Keratinocyte (primary cell): ENCODE measurements around the gene GTSF1L. TPM values are rescaled to one million over a fixed set of nuclear protein-coding genes. Genes with fewer than 3 reads are reported as not detected.

Experiments used
- DNase-seq: peaks from one replicate; pipeline ENCODE4 v3.0.0-alpha.2; 2011; ENCODE audit warnings: low read depth, missing footprints, low spot score
- FAIRE-seq: peaks from 2 replicates; lab custom pipeline; 2011; peaks lifted over from hg19 to GRCh38; lab: Jason Lieb, UNC
- H2AFZ ChIP-seq: 2 replicates; pipeline ENCODE4 v1.6.0; 2012; ENCODE audit warnings: low read length, control low read depth, inconsistent platforms; ENCODE audit not compliant: control insufficient read depth
- H3K27ac ChIP-seq: 2 replicates; pipeline ENCODE4 v1.5.1; 2011; ENCODE audit warnings: low read length; ENCODE audit not compliant: control insufficient read depth, insufficient read depth
- H3K27me3 ChIP-seq: 3 replicates; pipeline ENCODE4 v1.6.0; 2011; ENCODE audit warnings: low read length; ENCODE audit not compliant: control insufficient read depth, insufficient read depth; ENCODE audit errors: extremely low read depth
- H3K36me3 ChIP-seq, 2 experiments: 2 replicates in 1 of 2; 3 replicates in 1 of 2; pipeline ENCODE4 v1.5.1; 2011; ENCODE audit warnings: low read length in 2 of 2, mild to moderate bottlenecking in 1 of 2; ENCODE audit not compliant: control insufficient read depth in 2 of 2, insufficient read depth in 2 of 2; ENCODE audit errors: extremely low read depth in 1 of 2
- H3K4me1 ChIP-seq: 3 replicates; pipeline ENCODE4 v1.5.1; 2011; ENCODE audit warnings: low read length; ENCODE audit not compliant: control insufficient read depth, insufficient read depth; ENCODE audit errors: extremely low read depth
- H3K4me2 ChIP-seq: 3 replicates; pipeline ENCODE4 v1.6.0; 2011; ENCODE audit warnings: low read depth, low read length; ENCODE audit not compliant: control insufficient read depth, insufficient read depth; ENCODE audit errors: extremely low read depth
- H3K4me3 ChIP-seq, 3 experiments: fragments of 200-600 bp in 1 of 3; sonication (generic) in 1 of 3; 2 replicates in 2 of 3; 3 replicates in 1 of 3; pipeline ENCODE4 v1.5.1; 2011 to 2016; ENCODE audit warnings: low read length in 3 of 3, mild to moderate bottlenecking in 3 of 3, control low read depth in 2 of 3, inconsistent platforms in 1 of 3, low read depth in 1 of 3, mixed read lengths in 1 of 3, mixed run types in 1 of 3, moderate library complexity in 1 of 3; ENCODE audit not compliant: control insufficient read depth in 2 of 3, insufficient read depth in 2 of 3; ENCODE audit errors: extremely low read depth in 1 of 3
- H3K79me2 ChIP-seq: 2 replicates; pipeline ENCODE4 v1.6.0; 2012; ENCODE audit warnings: low read length; ENCODE audit not compliant: control insufficient read depth, insufficient read depth
- H3K9ac ChIP-seq: 3 replicates; pipeline ENCODE4 v1.6.0; 2011; ENCODE audit warnings: low read length; ENCODE audit not compliant: control insufficient read depth, insufficient read depth; ENCODE audit errors: extremely low read depth
- H3K9me1 ChIP-seq: 3 replicates; pipeline ENCODE4 v1.6.0; 2011; ENCODE audit warnings: low read length; ENCODE audit not compliant: control insufficient read depth, insufficient read depth; ENCODE audit errors: extremely low read depth
- H3K9me3 ChIP-seq: 2 replicates; pipeline ENCODE4 v1.5.1; 2012; ENCODE audit warnings: low read depth, low read length; ENCODE audit not compliant: control insufficient read depth
- H4K20me1 ChIP-seq: 3 replicates; pipeline ENCODE4 v1.6.0; 2011; ENCODE audit warnings: low read length; ENCODE audit not compliant: control insufficient read depth, insufficient read depth; ENCODE audit errors: extremely low read depth
- EZH2 ChIP-seq: IDR thresholded peaks from one replicate; pipeline ENCODE4 v1.6.1; 2012; ENCODE audit warnings: inconsistent platforms, mild to moderate bottlenecking, low read length, moderate library complexity
- dilution Hi-C: fragments of 300-500 bp; cut with MboI; formaldehyde crosslinking; loops from one replicate; pipeline ENCODE4 v1.7.0; 2020; ENCODE audit warnings: low sequenced_read_pairs; ENCODE audit not compliant: extremely low pct_ligation_motif_present
- polyA plus RNA-seq, 5 experiments: library from polyadenylated mRNA; depleted of rRNA in 3 of 5; stranded (reverse) in 3 of 5; stranded (forward) in 1 of 5; unstranded in 1 of 5; fragments of >200 nt; gene quantifications; 1 replicate in 1 of 5; 2 replicates in 3 of 5; 3 replicates in 1 of 5; pipeline versions ENCODE4 v1.2.1 to v1.2.3, GENCODE V29; 2011 to 2012; ENCODE audit warnings: missing spikeins in 2 of 5, low read depth in 1 of 5, low replicate concordance in 1 of 5
- TF ChIP-seq, protein P1 (sequence below), 3 experiments: IDR thresholded peaks in 1 of 3; conservative IDR thresholded peaks in 1 of 3; optimal IDR thresholded peaks in 1 of 3; 2 replicates in 2 of 3; 3 replicates in 1 of 3; pipeline versions ENCODE3 to v1.5.1; 2011; ENCODE audit warnings: low read length in 3 of 3, mild to moderate bottlenecking in 3 of 3, moderate library complexity in 2 of 3, control low read depth in 1 of 3, inconsistent platforms in 1 of 3; ENCODE audit not compliant: insufficient read depth in 2 of 3; ENCODE audit errors: extremely low read depth in 1 of 3

GTSF1L gene
- polyA plus RNA-seq, 1 donor (not counting 4 experiments of a cell fraction or from before 2014, with no cell fraction given), result not detected

DNA sequence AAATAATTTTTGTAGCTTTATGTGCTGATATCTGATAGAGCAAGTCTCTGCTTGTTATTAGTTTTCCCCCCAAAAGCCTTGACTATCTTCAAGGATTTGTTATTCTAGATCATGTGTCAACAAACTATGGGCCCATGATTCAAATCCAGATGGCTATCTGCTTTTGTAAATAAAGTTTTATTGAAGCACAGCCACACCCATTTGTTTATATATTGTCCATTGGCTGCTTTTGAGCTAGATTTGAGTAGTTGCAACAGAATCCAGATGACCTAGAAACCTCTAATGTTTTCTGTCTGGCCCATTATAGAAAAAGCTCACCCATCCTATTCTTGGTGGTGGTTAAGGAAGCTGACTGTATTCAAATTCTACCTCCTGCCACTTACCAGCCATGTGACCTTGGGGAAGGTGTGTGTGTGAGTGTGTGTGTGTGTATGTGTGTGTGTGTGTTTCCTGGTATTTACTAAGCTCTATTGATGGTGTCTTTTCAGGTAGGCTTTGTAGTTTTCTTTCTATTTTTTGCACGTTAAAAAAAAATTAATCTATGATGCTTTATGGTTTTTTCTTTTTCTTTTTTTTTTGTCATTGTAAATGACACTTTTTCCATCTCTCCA, 1.3 kb upstream of the GTSF1L start:
- H3K9me3 ChIP-seq, result no peaks in the 10 kb centered on the region
- no peak overlapping the region for H2AFZ ChIP-seq
- H3K27ac ChIP-seq, result no peak overlapping the region
- no peaks in the 10 kb centered on the region for H3K36me3 ChIP-seq
- no peaks in the 10 kb centered on the region for H3K4me1 ChIP-seq
- FAIRE-seq (no peak), DNase-seq (no peak)
- no peak overlapping the region for H3K4me3 ChIP-seq
- peaks cover 5% of the 10 kb centered on the region for H3K27me3 ChIP-seq
- H3K9me1 ChIP-seq, result no peaks in the 10 kb centered on the region
- no peaks in the 10 kb centered on the region for H3K79me2 ChIP-seq
- no peaks in the 10 kb centered on the region for H4K20me1 ChIP-seq
- dilution Hi-C loops, result no loop called here
- TF ChIP-seq EZH2, result no peak
- TF ChIP-seq, protein P1, sequence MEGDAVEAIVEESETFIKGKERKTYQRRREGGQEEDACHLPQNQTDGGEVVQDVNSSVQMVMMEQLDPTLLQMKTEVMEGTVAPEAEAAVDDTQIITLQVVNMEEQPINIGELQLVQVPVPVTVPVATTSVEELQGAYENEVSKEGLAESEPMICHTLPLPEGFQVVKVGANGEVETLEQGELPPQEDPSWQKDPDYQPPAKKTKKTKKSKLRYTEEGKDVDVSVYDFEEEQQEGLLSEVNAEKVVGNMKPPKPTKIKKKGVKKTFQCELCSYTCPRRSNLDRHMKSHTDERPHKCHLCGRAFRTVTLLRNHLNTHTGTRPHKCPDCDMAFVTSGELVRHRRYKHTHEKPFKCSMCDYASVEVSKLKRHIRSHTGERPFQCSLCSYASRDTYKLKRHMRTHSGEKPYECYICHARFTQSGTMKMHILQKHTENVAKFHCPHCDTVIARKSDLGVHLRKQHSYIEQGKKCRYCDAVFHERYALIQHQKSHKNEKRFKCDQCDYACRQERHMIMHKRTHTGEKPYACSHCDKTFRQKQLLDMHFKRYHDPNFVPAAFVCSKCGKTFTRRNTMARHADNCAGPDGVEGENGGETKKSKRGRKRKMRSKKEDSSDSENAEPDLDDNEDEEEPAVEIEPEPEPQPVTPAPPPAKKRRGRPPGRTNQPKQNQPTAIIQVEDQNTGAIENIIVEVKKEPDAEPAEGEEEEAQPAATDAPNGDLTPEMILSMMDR (optimal IDR thresholded peaks at IDR 0.05 in 1 of 3, IDR thresholded peaks at IDR 0.05 in 1 of 3, conservative IDR thresholded peaks at IDR 0.05 in 1 of 3; ENCODE audit: extremely low read depth in 1 of 3, insufficient read depth in 2 of 3, low read length in 3 of 3), result no peak
- no peak overlapping the region for H3K9ac ChIP-seq
- H3K4me2 ChIP-seq, result no peak overlapping the region

DNA sequence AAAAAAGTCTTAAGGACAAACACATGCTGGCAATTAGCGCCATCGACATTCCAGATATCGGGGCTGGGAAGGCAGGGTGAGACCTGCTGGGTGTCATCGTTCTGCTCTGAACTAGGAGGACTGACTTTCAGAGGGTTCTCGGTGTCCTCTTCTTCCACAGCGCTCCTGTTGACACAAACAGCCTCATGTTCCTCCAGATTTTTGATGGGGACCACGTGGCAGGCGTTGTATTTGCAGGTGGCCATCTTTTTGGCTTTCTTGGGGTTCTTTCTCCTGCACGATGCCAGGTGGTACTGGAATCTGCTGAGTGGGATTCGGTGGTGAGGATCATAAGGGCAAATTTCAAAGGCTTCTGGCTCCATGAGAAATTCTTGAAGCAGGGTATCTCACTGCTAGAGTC, 469 bp downstream of the GTSF1L start:
- no peak for FAIRE-seq
- TF ChIP-seq, protein P1 (optimal IDR thresholded peaks at IDR 0.05 in 1 of 3, IDR thresholded peaks at IDR 0.05 in 1 of 3, conservative IDR thresholded peaks at IDR 0.05 in 1 of 3; ENCODE audit: extremely low read depth in 1 of 3, insufficient read depth in 2 of 3, low read length in 3 of 3), result no peak
- no peak for TF ChIP-seq EZH2
- Histone ChIP-seq H4K20me1 (no peaks in the 10 kb centered on the region), H2AFZ (no peak overlapping the region), H3K79me2 (no peaks in the 10 kb centered on the region), H3K9ac (no peak overlapping the region), H3K4me2 (no peak overlapping the region), H3K9me1 (no peaks in the 10 kb centered on the region), H3K27me3 (peaks cover 3% of the 10 kb centered on the region), H3K36me3 (no peaks in the 10 kb centered on the region), H3K9me3 (no peaks in the 10 kb centered on the region), H3K27ac (no peak overlapping the region), H3K4me3 (no peak overlapping the region), H3K4me1 (no peaks in the 10 kb centered on the region)
- no peak for DNase-seq
- dilution Hi-C loops, result no loop called here
